WTC11 (cell line): ENCODE data around the gene PDLIM7.

Source experiments
- ARID4B ChIP-seq: sonication (generic); formaldehyde crosslinking; IDR thresholded peaks from 2 replicates; pipeline ENCODE4 v1.8.0; 2023; ENCODE audit warnings: missing genetic modification reagents, mild to moderate bottlenecking, borderline replicate concordance
- ATF1 ChIP-seq: sonication (generic); formaldehyde crosslinking; IDR thresholded peaks from 2 replicates; pipeline ENCODE4 v1.8.1; 2023; ENCODE audit warnings: mild to moderate bottlenecking, moderate library complexity, missing genetic modification reagents
- ATF2 ChIP-seq: sonication (generic); formaldehyde crosslinking; IDR thresholded peaks from 2 replicates; pipeline ENCODE4 v1.8.1; 2022; ENCODE audit warnings: low read depth, missing genetic modification reagents, borderline replicate concordance
- CTCF ChIP-seq: fragments of 200-600 bp; IDR thresholded peaks from 2 replicates; pipeline ENCODE4 v1.8.0; 2022; ENCODE audit warnings: antibody characterized with exemption
- ESRRA ChIP-seq: sonication (generic); formaldehyde crosslinking; IDR thresholded peaks from 2 replicates; pipeline ENCODE4 v1.8.1; 2022; ENCODE audit warnings: mild to moderate bottlenecking, missing genetic modification reagents, borderline replicate concordance
- FOXP4 ChIP-seq: sonication (generic); formaldehyde crosslinking; IDR thresholded peaks from 2 replicates; pipeline ENCODE4 v1.8.0; 2022; ENCODE audit warnings: mild to moderate bottlenecking, missing genetic modification reagents
- MYBL2 ChIP-seq: sonication (generic); formaldehyde crosslinking; IDR thresholded peaks from 2 replicates; pipeline ENCODE4 v1.8.1; 2023; ENCODE audit warnings: mild to moderate bottlenecking, moderate library complexity, missing genetic modification reagents
- SMAD4 ChIP-seq: sonication (generic); formaldehyde crosslinking; IDR thresholded peaks from 2 replicates; pipeline ENCODE4 v1.8.0; 2022; ENCODE audit warnings: mild to moderate bottlenecking, missing genetic modification reagents
- TCF7 ChIP-seq: sonication (generic); formaldehyde crosslinking; IDR thresholded peaks from 2 replicates; pipeline ENCODE4 v1.8.0; 2022; ENCODE audit warnings: mild to moderate bottlenecking, low read depth, missing genetic modification reagents, moderate library complexity
- USF1 ChIP-seq: sonication (generic); formaldehyde crosslinking; IDR thresholded peaks from 2 replicates; pipeline ENCODE4 v1.8.0; 2022; ENCODE audit warnings: mild to moderate bottlenecking, missing genetic modification reagents
- ZNF138 ChIP-seq: sonication (generic); formaldehyde crosslinking; conservative IDR thresholded peaks from 2 replicates; pipeline ENCODE4 v1.8.1; 2022; ENCODE audit warnings: mild to moderate bottlenecking, moderate library complexity, missing genetic modification reagents

- TF ChIP-seq MYBL2 (CRISPR knock-in tag) (no peak), CTCF (no peak), ZNF138 (CRISPR knock-in tag) (no peak), ATF2 (CRISPR knock-in tag) (no peak), TCF7 (CRISPR knock-in tag) (no peak), ARID4B (CRISPR knock-in tag) (no peak), ESRRA (CRISPR knock-in tag) (no peak), FOXP4 (CRISPR knock-in tag) (no peak), SMAD4 (CRISPR knock-in tag) (no peak), USF1 (CRISPR knock-in tag) (no peak), ATF1 (CRISPR knock-in tag) (no peak)
These were observed 40.8 kb downstream of the PDLIM7 start for GRCh38 chr5:177456591-177456964.
